Suprapubic skin (tissue), 4 donors: ENCODE measurements around the gene OR12D2.

Source experiments
- CTCF ChIP-seq, 2 donors: fragments of 200-600 bp in 1 of 2; fragments of 450-650 bp in 1 of 2; sonication (generic) in 1 of 2; IDR thresholded peaks; one replicate each; pipeline ENCODE4 v1.5.1; 2016 to 2019; ENCODE audit warnings: antibody characterized with exemption in 2 of 2, mild to moderate bottlenecking in 1 of 2, moderate library complexity in 1 of 2
- EP300 ChIP-seq: sonication (generic); formaldehyde crosslinking; IDR thresholded peaks from one replicate; pipeline ENCODE4 v1.6.1; 2017; ENCODE audit warnings: antibody characterized with exemption
- POLR2A ChIP-seq, 2 donors: fragments of 450-650 bp; IDR thresholded peaks; one replicate each; pipeline ENCODE4 v1.6.1; 2017; ENCODE audit warnings: antibody characterized with exemption in 2 of 2, mild to moderate bottlenecking in 2 of 2, moderate library complexity in 2 of 2
- POLR2AphosphoS5 ChIP-seq, 3 donors: sonication (generic); formaldehyde crosslinking; IDR thresholded peaks; one replicate each; pipeline ENCODE4 v1.6.1; 2017; ENCODE audit warnings: antibody characterized with exemption in 3 of 3

- TF ChIP-seq POLR2A (IDR thresholded peaks at IDR 0.05) (no peak), POLR2AphosphoS5 (IDR thresholded peaks at IDR 0.05) (no peak), CTCF (IDR thresholded peaks at IDR 0.05) (no peak), EP300 (no peak)
These were observed 40.5 kb upstream of the OR12D2 start for GRCh38 chr6:29354980-29355379.
